Neural cell (in vitro differentiated cells): Measurements from ENCODE around the gene COL19A1. TPM values are rescaled to one million over a fixed set of nuclear protein-coding genes. Genes with fewer than 3 reads are reported as not detected.

Experiments used
- H2AFZ ChIP-seq: fragments of 200-600, 300-800 bp; sonication (generic), shearing (Covaris generic); 2 replicates; pipeline ENCODE4 v1.6.0; 2014; ENCODE audit warnings: low read depth, mild to moderate bottlenecking, antibody characterized with exemption, low read length, moderate library complexity
- H3F3A ChIP-seq: fragments of 200-600 bp; shearing (Covaris generic); 2 replicates; pipeline ENCODE4 v1.6.1; 2016; ENCODE audit warnings: mild to moderate bottlenecking, moderate library complexity, mixed read lengths, antibody characterized with exemption, low read length; ENCODE audit not compliant: insufficient read depth, poor library complexity, severe bottlenecking
- H3K27ac ChIP-seq: fragments of 200-600, 300-800 bp; sonication (generic), shearing (Covaris generic); 2 replicates; pipeline ENCODE4 v1.5.1; 2014; ENCODE audit warnings: mild to moderate bottlenecking, low read length, moderate library complexity
- H3K27me3 ChIP-seq: fragments of 300-800, 200-600 bp; sonication (generic), shearing (Covaris generic); 2 replicates; pipeline ENCODE4 v1.6.0; 2014; ENCODE audit warnings: mild to moderate bottlenecking, low read depth, low read length, moderate library complexity; ENCODE audit not compliant: insufficient read depth
- H3K36me3 ChIP-seq: fragments of 300-800, 200-600 bp; sonication (generic), shearing (Covaris generic); 2 replicates; pipeline ENCODE4 v1.5.1; 2014; ENCODE audit warnings: mild to moderate bottlenecking, antibody characterized with exemption, low read length, moderate library complexity; ENCODE audit not compliant: insufficient read depth
- H3K4me2 ChIP-seq: fragments of 300-800, 200-600 bp; sonication (generic), shearing (Covaris generic); 2 replicates; pipeline ENCODE4 v1.6.0; 2014; ENCODE audit warnings: mild to moderate bottlenecking, low read length
- H3K4me3 ChIP-seq: fragments of 300-800, 200-600 bp; sonication (generic), shearing (Covaris generic); 2 replicates; pipeline ENCODE4 v1.5.1; 2014; ENCODE audit warnings: mild to moderate bottlenecking, low read length, moderate library complexity
- H3K79me2 ChIP-seq: fragments of 200-600 bp; shearing (Covaris generic); replicated peaks from 2 replicates; pipeline ENCODE4 v1.6.0; 2014; ENCODE audit warnings: mild to moderate bottlenecking, low read length, moderate library complexity; ENCODE audit not compliant: insufficient read depth
- H3K9ac ChIP-seq: fragments of 300-800, 200-600 bp; sonication (generic), shearing (Covaris generic); 2 replicates; pipeline ENCODE4 v1.6.1; 2016; ENCODE audit warnings: mild to moderate bottlenecking, low read length, mixed read lengths
- H3K9me2 ChIP-seq: fragments of 200-600 bp; shearing (Covaris generic); 2 replicates; pipeline ENCODE4 v1.6.1; 2016; ENCODE audit warnings: mild to moderate bottlenecking, low read length, mixed read lengths; ENCODE audit not compliant: insufficient read depth
- H3K9me3 ChIP-seq: fragments of 200-600, 300-800 bp; sonication (generic), shearing (Covaris generic); 2 replicates; pipeline ENCODE4 v1.6.1; 2016; ENCODE audit warnings: mild to moderate bottlenecking, mixed run types, low read length, moderate library complexity, mixed read lengths
- H4K20me1 ChIP-seq: fragments of 200-600 bp; shearing (Covaris generic); 2 replicates; pipeline ENCODE4 v1.6.1; 2016; ENCODE audit warnings: mild to moderate bottlenecking, mixed run types; ENCODE audit not compliant: insufficient read depth
- CTCF ChIP-seq: fragments of 450-650 bp; IDR thresholded peaks from 2 replicates; pipeline ENCODE4 v1.5.1; 2014; ENCODE audit warnings: antibody characterized with exemption, mild to moderate bottlenecking, moderate library complexity; ENCODE audit not compliant: poor library complexity, severe bottlenecking
- EP300 ChIP-seq: fragments of 450-650 bp; conservative IDR thresholded peaks from 2 replicates; pipeline ENCODE4 v1.6.1; 2014; ENCODE audit warnings: antibody characterized with exemption, mild to moderate bottlenecking, moderate library complexity; ENCODE audit not compliant: poor library complexity, severe bottlenecking
- EZH2 ChIP-seq: fragments of 200-600, 300-800 bp; shearing (Covaris generic), sonication (generic); IDR thresholded peaks from 2 replicates; pipeline ENCODE4 v1.6.1; 2014; ENCODE audit warnings: antibody characterized with exemption, low read length, borderline replicate concordance, mild to moderate bottlenecking; ENCODE audit not compliant: insufficient read depth, poor library complexity, severe bottlenecking
- MXI1 ChIP-seq: fragments of 450-650 bp; conservative IDR thresholded peaks from 2 replicates; pipeline ENCODE4 v1.6.1; 2014; ENCODE audit warnings: antibody characterized with exemption, mild to moderate bottlenecking; ENCODE audit not compliant: poor library complexity, severe bottlenecking
- POLR2AphosphoS5 ChIP-seq: IDR thresholded peaks from 2 replicates; pipeline ENCODE4 v1.6.1; 2012
- RAD21 ChIP-seq: fragments of 450-650 bp; conservative IDR thresholded peaks from 2 replicates; pipeline ENCODE4 v1.6.1; 2014; ENCODE audit warnings: antibody characterized with exemption, mild to moderate bottlenecking, moderate library complexity
- SMC3 ChIP-seq: fragments of 450-650 bp; conservative IDR thresholded peaks from 2 replicates; pipeline ENCODE4 v1.6.1; 2014; ENCODE audit warnings: antibody characterized with exemption, mild to moderate bottlenecking, moderate library complexity; ENCODE audit not compliant: poor library complexity
- TAF1 ChIP-seq: IDR thresholded peaks from 2 replicates; pipeline ENCODE4 v1.6.1; 2012; ENCODE audit warnings: low read depth
- polyA plus RNA-seq: library from polyadenylated mRNA; depleted of rRNA; stranded (reverse); fragments of >200 nt; gene quantifications from 2 replicates; pipeline ENCODE4 v1.2.3, GENCODE V29; 2014
- TF ChIP-seq, protein P1 (sequence below): IDR thresholded peaks from 2 replicates; pipeline ENCODE4 v1.6.1; 2012; ENCODE audit warnings: borderline replicate concordance

The COL19A1 gene
- polyA plus RNA-seq, 1 donor from 2014 or later, result 0.24 TPM

DNA sequence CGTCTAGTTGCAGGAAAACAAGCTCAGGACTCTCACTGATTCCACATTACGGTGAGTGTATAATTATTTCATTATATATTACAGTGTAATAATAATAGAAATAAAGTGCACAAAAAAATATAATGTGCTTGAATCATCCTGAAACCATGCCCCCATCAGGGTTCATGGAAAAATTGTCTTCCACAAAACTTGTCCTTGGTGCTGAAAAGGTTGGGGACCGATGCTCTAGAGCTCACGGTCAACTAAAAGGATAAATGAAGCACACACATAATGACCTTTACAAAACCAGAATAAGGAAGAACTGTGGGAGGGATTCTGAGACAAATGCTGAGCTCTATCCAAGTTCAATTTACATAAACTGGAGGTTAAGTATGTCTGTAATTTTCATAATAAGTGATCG lies 194.3 kb downstream of the COL19A1 start:
- no peak overlapping the region for H3K9ac ChIP-seq
- H3K27ac ChIP-seq, result no peak overlapping the region
- no peaks in the 10 kb centered on the region for H3K9me3 ChIP-seq
- no peaks in the 10 kb centered on the region for H4K20me1 ChIP-seq
- TF ChIP-seq, protein P1, sequence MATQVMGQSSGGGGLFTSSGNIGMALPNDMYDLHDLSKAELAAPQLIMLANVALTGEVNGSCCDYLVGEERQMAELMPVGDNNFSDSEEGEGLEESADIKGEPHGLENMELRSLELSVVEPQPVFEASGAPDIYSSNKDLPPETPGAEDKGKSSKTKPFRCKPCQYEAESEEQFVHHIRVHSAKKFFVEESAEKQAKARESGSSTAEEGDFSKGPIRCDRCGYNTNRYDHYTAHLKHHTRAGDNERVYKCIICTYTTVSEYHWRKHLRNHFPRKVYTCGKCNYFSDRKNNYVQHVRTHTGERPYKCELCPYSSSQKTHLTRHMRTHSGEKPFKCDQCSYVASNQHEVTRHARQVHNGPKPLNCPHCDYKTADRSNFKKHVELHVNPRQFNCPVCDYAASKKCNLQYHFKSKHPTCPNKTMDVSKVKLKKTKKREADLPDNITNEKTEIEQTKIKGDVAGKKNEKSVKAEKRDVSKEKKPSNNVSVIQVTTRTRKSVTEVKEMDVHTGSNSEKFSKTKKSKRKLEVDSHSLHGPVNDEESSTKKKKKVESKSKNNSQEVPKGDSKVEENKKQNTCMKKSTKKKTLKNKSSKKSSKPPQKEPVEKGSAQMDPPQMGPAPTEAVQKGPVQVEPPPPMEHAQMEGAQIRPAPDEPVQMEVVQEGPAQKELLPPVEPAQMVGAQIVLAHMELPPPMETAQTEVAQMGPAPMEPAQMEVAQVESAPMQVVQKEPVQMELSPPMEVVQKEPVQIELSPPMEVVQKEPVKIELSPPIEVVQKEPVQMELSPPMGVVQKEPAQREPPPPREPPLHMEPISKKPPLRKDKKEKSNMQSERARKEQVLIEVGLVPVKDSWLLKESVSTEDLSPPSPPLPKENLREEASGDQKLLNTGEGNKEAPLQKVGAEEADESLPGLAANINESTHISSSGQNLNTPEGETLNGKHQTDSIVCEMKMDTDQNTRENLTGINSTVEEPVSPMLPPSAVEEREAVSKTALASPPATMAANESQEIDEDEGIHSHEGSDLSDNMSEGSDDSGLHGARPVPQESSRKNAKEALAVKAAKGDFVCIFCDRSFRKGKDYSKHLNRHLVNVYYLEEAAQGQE, result no peak
- TF ChIP-seq MXI1, result no peak
- no peak for TF ChIP-seq EP300
- TF ChIP-seq RAD21, result no peak
- no peak for TF ChIP-seq TAF1
- no peak for TF ChIP-seq SMC3
- no peak for TF ChIP-seq CTCF
- TF ChIP-seq EZH2, result no peak
- no peak for TF ChIP-seq POLR2AphosphoS5
- H3K4me3 ChIP-seq, result no peak overlapping the region
- H3K9me2 ChIP-seq, result no peaks in the 10 kb centered on the region
- H3K36me3 ChIP-seq, result no peaks in the 10 kb centered on the region
- no peaks in the 10 kb centered on the region for H3K27me3 ChIP-seq
- H3K4me2 ChIP-seq, result no peak overlapping the region
- H3F3A ChIP-seq, result no peaks in the 10 kb centered on the region
- no peak overlapping the region for H2AFZ ChIP-seq
- H3K79me2 ChIP-seq, result no peaks in the 10 kb centered on the region

- Histone ChIP-seq H4K20me1 (no peaks in the 10 kb centered on the region), H3K9me3 (no peaks in the 10 kb centered on the region), H3K36me3 (no peaks in the 10 kb centered on the region), H3K4me2 (no peak overlapping the region), H2AFZ (no peak overlapping the region), H3K27ac (no peak overlapping the region), H3K4me3 (no peak overlapping the region), H3K79me2 (no peaks in the 10 kb centered on the region), H3F3A (no peaks in the 10 kb centered on the region), H3K9ac (no peak overlapping the region), H3K27me3 (no peaks in the 10 kb centered on the region), H3K9me2 (no peaks in the 10 kb centered on the region)
- no peak for TF ChIP-seq TAF1
- TF ChIP-seq RAD21, result no peak
- no peak for TF ChIP-seq CTCF
- TF ChIP-seq, protein P1, result no peak
- TF ChIP-seq MXI1, result no peak
- TF ChIP-seq SMC3, result no peak
- TF ChIP-seq EP300, result no peak
- TF ChIP-seq POLR2AphosphoS5, result no peak
- no peak for TF ChIP-seq EZH2
Measured at GRCh38 chr6:70061546-70061945, 195.2 kb downstream of the COL19A1 start.
